WI38 (cell line): ENCODE data around the gene SIN3A.

Source experiments
- H3K4me3 ChIP-seq: 2 replicates; pipeline ENCODE4 v1.5.1; 2011; ENCODE audit warnings: low read depth, mild to moderate bottlenecking, control low read depth, low read length
- CTCF ChIP-seq: IDR thresholded peaks from 2 replicates; pipeline ENCODE4 v1.5.1; 2012; ENCODE audit warnings: low read depth, mild to moderate bottlenecking, control low read depth, low read length

Gene SIN3A

GRCh38 chr15:75425966-75426500 lies 25.5 kb downstream of the SIN3A start:
- no peak for TF ChIP-seq CTCF
- no peak overlapping the region for H3K4me3 ChIP-seq

DNA sequence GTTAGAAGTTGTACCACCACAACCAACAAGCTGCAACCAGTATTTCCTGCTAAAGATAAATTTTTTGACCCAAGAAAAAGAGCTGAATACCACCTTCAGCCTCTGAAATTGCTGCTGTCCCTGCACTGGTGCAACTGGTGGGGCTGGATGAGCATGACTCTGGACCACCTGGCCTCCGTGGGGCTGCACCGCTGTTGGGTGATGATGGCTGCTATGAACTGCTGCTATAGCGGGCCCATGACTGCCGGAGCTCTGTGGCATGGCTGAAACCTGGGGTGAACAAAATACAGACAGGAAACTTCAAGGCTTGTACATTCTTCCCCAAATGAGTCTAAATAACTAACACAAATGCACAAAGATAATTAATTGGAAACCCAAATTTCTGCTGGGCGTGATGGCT lies 28.9 kb downstream of the SIN3A start:
- no peak for TF ChIP-seq CTCF
- H3K4me3 ChIP-seq = no peak overlapping the region

DNA sequence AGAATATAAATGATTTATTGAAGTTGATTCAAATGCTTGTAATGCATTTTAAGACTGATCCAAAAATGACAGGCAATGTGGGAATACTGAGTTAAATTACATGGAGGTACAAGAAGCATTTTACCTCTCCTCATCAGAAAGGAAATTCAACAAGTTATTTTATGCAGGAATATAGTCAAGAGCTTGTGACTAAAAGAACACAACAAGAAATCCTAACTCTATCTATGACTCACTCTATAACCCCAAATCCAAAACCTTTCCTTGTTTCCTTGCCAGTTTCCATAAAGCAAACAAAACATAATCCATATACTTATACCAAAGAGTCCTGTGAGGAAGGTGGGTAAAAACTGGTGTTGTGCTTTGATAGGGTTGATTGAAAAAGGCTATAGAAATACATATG lies 30.8 kb downstream of the SIN3A start:
- TF ChIP-seq CTCF = no peak
- H3K4me3 ChIP-seq = no peak overlapping the region

GRCh38 chr15:75416584-75416983 lies 34.9 kb downstream of the SIN3A start:
- H3K4me3 ChIP-seq = no peak overlapping the region
- no peak for TF ChIP-seq CTCF

DNA sequence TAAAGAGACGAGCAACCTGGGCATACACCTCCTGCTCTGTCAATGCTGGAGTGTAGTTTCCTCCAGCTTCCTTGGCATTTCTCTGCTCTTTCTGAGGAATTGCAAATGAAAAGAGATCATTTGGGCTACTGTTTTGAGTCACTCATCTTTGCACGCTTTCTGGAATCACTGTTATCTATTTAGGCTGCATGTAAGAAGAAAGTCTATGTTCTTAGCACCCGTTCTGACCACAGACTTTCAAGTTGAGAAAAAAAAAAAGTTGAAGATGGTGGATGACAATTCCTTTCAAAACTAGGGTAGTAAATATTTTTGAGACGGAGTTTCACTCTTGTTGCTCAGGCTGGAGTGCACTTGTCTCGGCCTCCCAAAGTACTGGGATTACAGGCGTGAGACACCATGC lies 41.3 kb downstream of the SIN3A start:
- H3K4me3 ChIP-seq = no peak overlapping the region
- TF ChIP-seq CTCF = no peak

DNA sequence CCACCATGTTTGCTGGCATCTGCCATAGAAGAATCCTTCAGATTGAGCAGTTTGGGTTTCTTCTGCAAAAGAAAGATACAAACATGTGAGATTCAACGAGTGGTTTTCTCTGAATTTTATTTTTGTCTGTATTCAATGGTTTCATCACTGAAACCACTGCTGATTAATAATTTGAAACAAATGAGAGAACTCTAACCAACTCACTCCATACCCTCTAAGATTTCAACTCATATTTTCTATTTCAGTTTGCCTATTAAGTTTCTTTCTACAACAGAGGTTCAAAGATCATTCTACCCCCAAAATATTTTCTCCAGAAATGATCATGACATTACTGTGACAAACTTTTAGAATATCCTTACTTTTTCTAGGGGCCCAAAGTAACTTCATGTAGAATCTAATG lies 44.4 kb downstream of the SIN3A start:
- no peak for TF ChIP-seq CTCF
- H3K4me3 ChIP-seq = no peak overlapping the region

DNA sequence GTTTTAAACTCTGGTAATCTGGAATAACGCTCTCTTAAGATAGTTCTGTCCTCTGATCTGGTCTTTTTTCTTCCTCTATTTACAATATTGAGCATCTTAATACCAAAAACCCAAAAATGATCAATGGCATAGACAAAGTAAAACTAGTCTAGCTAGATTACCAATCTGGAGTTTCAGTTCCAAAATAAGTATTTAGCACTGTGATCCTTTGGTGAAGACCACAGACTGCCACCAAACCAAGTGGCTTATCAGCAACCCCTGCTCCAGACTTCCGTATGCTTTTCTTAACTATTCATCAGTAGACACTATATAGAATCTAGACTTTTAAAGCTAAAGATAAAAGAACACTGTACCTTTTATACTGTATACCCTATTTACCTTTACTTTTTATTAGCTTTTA lies 47.6 kb downstream of the SIN3A start:
- H3K4me3 ChIP-seq = no peak overlapping the region
- no peak for TF ChIP-seq CTCF
